GM20431 (cell line): ENCODE results near the gene ST3GAL3.
"Not testable (repeated sequence)": the region's sequence is repeated elsewhere in the genome, so short reads cannot be mapped to it uniquely, and the experiment has no call there.

Experiments used
- in situ Hi-C: fragments of 300-500 bp; cut with MseI, MboI; formaldehyde crosslinking; loops from one replicate; pipeline ENCODE4 v1.15.0; 2020; ENCODE audit warnings: low sequenced_read_pairs; ENCODE audit not compliant: unreplicated experiment

Gene ST3GAL3

DNA sequence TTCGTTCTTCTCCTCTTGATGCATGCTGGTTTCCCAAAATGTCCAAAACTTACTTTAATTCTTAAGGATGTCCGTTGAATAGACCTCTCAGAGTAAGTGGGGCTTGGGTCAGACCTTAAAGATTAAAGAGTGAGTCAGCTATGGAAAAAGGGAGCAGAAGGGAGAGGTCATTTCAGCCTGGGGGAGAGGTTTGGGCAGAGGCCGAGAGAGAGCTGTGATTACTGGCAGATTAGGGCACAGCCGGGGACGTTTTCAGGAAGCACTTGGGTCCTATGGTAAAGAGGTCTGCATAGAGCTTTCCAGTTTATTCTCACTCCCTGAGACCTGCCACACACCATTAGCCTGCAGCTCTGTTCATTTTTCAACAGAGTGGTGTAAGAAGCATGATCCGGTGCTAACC, 14.0 kb upstream of the ST3GAL3 start:
- in situ Hi-C loops: no loop called here

DNA sequence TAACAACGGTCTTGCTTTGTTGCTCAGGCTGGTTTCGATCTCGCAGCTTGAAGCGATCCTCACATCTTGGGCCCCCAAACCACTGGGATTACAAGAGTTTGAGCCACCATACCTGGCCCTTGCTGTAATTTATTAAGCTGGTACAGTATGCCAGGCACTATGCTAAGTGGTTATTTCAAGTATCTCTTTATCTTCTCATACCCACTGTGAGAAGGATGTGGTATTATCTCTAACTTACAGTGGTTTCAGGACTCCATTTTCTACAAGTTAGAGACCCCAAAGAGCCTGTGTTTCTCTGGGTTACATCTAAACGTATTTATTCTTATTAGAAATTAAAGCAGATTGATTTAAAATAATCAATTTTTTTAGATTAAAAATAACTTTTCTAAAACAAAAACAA, 8.1 kb upstream of the ST3GAL3 start:
- in situ Hi-C loops: no loop called here

DNA sequence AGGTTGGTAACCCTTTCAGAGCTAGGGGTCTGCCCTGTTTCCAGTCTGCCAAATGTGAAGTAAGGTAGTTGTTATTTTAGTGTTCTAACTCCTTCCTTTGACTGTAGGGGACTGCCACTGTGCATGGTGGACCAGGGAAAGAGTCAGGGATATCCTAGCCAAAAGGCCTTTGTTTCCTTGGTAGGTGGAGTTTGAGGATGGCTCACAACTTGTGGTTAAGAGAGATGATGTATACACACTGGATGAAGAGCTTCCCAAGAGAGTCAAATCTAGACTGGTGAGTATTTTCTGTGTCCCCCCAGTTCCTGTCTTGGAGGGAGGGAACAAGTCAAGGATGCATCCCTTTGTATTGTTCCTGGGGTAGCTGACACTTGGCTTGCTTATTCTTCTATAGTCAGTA, 3.5 kb upstream of the ST3GAL3 start:
- in situ Hi-C loops: no loop called here

DNA sequence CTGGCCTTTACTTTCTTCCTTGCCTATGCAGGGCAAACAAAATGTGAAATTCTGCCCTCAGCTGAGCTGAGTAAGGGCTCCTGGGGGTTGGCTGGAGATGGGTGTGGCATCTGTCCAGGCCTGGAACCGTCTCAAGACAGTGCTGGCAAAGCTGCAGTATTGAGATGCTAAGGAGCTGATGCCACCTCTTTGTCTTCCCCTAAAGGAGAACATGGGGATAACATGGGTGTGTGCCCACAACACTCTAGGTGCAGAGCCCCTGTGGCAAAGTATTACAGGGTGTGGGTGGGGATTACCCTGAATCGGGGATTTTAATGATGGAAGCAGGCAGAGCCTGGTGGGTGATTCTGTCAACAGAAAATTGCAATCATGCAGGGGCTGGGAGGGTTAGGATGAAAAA, 2.5 kb upstream of the ST3GAL3 start:
- in situ Hi-C loops: no loop called here

DNA sequence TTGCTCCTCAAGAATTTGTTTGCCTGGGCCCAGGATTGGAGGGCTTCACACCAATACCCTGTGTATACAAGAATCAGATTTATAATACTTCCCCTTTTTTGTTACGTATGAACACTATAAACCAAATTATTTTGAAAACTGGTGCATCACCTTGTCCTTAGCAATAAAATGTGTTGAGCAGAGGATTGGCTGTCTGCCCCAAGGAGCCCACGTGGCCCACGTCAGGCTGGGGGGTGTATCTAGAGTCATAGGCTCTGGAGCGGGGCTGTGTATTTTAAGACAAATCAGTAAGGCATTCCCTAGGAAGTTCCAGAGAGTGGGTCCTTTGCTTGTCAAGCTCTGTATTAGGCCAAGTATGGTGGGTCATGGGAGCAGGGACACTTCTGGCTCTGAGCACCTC, 2.0 kb upstream of the ST3GAL3 start:
- in situ Hi-C loops: no loop called here

DNA sequence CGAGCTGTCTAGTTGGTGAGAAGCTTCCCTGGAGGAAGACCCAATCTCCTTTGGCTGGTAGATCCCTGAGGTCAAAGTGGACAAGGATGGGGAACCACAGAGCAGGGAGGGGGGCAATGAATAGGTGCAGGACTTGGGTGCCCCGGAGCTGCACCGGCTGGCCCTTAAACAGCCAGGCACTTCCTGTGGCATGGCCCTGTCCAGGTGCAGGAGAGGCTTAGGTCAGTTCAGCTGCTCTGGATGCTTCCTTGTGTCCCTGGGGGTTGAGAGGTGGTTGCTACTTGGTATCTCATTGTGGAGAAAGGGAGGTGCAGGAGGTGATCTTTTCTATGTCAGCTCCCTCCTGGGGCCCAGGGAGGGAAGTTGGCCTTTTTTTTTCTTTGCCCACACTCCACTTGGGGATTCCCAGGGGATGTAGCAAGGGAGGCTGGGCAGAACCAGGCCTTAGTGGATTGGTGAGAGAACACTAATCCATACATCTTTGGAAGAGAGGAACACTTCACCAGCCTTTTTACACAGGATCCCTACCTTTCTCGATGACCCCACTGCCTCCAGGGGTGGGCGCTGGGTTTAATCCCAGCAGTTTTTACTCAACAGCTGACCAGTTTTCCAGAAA, 1.2 kb upstream of the ST3GAL3 start:
- in situ Hi-C loops: no loop called here

DNA sequence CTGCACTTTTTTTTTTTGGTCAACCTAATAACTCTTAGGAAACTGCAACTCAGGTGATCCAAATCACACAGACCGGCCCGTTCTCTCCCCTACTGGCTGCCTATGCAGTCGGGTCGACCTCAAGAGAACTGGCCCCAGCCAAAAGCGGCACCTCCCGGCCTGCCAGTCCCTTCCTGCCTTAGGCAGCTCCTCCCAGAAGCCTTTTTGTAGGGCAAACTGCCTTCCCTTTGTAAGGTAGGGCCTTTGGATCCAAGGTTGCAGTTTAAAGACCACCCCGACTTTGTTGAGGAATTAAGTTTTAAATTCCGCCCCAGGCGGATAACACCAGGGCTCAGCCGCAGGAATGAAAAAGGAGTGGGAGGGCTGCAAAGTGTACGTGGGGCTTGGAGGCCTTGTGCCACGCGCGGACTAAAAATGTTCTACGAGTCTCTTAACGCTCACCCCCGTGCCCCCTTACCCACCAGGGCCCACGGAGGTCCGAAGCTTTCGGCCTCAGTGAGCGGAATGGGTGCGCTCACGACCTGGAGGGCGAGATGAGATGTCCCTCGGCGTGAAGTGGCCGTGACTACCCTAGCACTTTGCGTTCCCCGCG, 642 bp upstream of the ST3GAL3 start:
- in situ Hi-C loops: no loop called here

DNA sequence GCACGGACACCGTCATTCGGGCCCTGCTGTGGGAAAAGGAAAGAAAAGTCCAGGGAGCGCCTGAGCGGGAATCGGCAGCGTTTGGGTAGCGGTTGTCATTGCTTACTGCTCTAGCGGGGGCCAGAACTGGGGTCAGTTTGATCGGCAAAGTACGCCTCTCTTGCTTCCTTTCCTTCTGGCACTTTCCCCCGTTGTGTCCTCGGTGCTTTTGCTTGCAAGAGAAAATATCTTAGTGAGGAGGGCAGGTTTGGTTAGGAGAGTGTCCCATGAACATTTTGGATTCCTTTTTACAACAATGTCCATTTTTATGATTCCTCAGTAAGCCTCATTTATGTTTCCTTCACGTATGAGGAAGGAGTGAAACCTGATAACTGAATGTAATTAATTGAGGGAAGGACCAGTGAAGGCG, 670 bp downstream of the ST3GAL3 start:
- in situ Hi-C loops: no loop called here

DNA sequence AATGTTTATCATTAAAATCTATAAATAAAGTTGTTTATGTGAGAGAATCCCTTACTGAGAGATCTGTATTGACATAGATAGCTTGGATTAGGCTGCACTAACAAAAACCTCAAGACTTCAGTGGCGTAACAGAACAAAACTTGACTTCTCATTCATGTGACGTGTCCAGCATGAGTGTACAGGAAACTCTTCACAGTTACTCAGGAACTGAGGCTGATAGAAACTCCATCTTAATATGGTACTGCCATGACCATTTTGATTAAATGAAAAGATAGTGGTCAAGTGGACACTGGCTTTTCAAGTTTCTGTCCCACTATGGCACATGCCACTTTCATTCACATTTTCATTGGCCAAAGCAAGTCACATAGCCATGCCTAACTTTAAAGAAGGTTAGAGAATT, 3.7 kb downstream of the ST3GAL3 start:
- in situ Hi-C loops: no loop called here

DNA sequence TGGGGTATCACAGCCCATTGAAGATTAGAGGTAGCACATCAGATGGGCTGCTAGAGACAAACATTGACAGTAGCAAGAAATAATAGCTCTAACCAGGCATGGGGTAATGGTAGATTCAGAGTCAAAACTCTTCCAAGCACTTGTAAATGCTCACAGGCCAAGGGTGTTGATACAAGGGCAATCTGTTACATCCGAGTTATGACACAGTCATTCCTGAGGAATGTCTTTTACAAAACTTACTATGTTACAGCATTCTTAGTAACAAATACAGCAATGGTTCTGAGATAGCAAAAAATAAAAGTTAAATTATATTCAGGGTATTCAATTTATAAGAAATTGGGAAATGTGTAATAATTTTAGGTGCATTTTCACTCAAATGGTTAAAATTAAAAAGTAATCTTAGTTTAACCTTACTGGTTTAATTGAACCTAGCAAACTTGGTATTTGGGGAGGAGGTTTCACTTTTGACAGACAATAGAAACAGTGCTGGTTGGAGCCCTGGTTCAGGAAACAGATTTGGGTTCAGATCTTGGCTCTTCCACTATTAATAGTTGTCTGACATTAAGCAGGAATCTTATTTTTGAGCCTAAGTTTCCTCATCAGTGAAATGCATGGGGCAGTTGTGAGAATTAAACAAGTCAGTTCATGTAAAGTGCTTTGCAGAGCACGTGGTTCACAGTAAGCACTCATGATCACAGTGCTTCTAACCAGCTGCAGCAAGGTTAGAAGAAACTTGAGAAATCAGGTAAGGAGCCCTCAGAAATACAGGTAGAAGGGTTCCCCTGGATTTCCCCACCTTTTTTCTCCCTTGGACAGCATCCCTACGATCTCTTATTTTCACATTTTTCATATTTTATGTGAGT, 4.4 kb downstream of the ST3GAL3 start:
- in situ Hi-C loops: no loop called here

DNA sequence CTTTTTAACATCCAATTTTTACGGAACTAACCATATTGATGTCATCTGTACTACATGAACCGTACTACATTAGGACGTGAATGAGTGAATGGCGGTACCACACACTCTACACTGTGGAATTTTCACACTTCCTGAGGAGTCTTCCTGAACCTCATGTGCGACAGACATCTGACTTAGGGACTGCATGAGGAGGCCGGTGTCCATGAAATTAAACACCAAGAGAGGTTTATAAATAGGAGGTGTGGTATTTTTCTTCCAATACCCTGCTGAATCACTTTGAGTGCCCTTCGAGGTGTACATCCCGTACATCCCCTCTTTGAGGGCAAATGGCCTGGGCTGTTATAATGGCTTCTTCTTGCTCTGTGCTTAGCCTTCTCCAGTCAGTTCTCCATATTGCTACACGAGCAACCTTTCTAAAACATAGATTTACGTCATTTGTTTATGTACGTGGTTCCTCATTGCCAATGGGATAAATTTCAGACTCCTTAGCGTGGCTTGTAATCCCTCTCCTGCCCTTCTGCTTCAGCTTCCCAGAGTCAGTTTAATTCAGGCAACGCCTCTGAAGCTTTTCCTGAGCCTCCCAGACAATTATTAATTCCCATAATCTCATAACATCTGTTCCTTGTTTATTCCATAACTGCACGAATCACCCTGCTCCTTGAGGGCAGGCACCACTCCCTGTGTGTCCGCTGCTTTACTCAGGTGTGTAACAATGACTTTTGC, 9.4 kb downstream of the ST3GAL3 start:
- in situ Hi-C loops: no loop called here

DNA sequence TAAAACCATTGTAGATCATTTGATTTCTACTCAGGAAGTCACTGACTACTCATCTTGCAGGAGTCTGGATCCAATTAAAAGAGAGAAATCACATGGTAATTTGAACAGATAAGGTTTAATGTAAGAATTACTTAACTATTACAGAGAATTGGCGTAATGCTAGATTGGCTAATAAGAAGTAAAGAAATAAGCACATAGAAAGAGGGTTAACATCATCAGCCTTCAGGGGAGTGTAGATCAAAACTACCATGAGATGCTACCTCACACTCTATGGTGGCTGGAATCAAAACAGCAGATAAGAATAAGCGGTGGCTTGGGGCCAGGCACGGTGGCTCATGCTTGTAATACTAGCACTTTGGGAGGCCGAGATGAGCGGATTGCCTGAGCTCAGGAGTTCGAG, 11.7 kb downstream of the ST3GAL3 start:
- in situ Hi-C loops: no loop called here

DNA sequence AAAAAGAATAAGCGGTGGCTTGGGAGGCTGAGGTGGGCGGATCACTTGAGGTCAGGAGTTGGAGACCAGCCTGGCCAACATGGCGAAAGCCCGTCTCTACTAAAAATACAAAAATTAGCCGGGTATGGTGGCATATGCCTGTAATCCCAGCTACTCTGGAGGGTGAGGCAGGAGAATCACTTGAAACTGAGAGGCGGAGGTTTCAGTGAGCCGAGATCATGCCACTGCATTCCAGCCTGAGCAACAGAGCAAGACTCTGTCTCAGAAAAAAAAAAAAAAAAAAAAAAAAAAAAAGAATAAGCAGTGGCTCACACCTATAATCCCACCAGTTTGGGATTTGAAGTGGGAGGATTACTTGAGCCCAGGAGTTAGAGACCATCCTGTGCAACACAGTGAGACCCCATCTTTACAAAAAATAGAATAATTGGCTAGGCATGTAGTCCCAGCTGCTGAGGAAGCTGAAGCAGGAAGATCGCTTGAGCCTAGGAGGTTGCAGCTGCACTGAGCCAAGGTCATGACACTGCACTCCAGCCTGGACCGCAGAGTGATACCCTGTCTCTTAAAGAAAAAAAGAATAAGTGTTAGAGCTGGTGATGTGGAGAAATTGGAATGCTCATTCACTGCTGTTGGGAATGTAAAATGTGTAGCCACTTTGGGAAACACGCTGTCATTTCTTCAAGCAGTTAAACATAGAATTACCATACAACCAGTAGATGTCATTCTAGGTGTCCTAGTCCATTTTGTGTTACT, 12.5 kb downstream of the ST3GAL3 start:
- in situ Hi-C loops: not testable (repeated sequence)

DNA sequence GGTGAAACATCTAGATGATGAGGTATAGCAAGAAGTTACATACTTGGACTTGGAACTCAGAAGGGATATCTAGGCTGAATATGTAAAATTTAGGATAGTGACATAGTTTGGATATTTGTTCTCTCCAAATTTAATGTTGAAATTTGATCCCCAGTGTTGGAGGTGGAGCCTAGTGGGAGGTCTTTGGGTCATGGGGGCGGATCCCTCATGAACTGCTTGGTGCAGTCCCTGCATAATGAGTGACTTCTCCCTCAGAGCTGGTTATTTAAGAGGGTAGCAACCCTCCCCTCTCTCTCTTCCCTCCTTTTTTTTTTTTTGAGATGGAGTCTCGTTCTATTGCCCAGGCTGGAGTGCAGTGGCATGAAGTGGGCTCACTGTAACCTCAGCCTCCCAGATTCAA, 15.5 kb downstream of the ST3GAL3 start:
- in situ Hi-C loops: no loop called here

DNA sequence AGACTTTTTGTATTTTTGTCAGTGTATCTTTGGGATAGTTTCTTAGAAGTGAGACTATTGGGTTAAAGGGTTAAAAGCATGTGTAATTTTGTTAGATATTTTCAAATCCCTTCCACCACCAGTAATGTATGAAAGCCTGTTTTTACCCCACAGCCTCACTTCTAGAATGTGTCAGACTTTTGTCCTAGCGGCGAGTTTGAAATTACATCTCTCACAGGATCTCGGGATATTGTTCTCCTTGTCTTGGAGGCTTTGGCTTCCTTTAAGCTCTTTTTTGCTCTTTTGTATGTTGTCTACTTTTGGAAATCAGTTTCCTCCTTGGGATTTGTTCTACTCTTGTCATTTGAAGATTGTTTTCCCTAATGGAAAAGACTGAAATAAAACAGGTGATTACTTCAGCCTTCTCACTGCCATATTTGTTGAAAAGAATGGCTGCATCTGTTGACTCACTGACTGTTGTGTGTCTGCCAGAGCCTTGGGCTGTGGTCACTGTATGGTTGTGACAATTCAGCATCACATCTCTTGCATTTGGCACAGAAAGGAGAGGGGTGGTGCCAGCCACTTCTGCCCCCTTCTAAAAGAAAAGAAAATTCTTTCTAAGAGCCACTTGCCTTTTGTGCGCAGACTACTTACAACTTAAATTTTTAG, 22.6 kb downstream of the ST3GAL3 start:
- in situ Hi-C loops: no loop called here

DNA sequence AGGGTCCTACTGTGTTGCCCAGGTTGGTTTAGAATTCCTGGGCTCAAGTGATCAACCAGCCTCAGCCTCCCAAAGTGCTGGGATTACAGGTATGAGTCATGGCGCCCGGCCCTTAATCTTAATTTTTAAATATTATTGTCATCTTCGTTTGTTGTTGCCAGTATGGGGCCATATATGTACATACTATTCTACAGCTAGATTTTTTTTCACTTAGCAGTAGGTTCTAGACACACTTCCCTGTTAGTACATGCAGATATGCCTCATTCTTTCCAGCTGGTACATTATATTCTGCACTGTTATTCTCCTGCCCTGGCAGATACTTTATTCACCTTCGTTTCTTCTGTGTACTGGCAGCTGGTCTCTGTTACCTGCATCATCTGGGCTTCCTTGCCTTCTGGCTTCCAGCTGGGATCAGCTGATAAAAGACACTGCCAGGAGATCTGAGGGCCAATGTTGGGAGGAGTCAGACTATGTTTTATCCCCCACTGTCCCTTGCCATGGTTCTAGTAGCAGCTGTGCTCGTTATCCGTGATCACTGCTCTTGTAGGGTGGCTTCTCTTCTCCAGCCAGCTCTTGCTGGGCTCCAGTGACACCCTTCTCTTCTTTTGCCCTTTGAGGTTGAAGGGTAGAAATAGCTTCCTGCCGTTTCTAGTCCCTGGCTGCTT, 24.7 kb downstream of the ST3GAL3 start:
- in situ Hi-C loops: no loop called here

DNA sequence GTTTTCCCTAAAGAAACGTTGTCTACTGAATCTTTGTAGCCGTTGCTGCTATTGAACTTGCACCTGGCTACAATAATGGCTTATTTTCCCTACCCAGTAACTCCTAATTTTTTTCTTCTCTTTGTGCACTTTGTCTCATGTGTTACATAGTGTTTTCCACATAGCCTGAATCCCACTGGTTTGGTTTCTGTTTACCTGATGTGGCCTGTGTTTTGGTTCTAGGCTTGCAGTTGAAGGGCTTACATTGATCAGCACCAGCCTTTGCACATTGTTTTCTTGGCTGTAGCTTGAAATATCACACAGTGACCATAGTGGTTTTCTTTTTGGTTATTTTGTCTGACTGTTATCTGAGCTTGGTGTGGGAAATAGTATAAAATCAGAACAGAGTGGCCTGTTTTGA, 29.5 kb downstream of the ST3GAL3 start:
- in situ Hi-C loops: no loop called here

DNA sequence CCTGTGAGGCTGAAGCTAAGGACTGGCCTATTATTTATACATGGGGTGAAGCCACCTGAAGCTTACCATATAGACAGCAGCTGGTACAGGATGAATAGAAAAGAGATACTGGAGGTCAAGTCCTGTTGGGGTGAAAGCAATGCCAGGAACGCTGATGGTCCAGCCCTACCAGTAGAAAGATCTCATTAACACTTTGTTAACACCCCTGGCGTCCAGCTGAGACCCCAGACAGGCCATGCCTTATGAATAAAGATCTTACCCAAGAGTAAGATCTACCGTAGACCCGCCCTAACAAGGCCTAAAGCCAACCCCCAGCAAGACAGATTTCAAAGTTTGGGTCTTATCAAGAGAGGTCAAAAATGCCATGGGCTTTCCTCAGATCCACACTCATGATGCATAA, 34.7 kb downstream of the ST3GAL3 start:
- in situ Hi-C loops: no loop called here

DNA sequence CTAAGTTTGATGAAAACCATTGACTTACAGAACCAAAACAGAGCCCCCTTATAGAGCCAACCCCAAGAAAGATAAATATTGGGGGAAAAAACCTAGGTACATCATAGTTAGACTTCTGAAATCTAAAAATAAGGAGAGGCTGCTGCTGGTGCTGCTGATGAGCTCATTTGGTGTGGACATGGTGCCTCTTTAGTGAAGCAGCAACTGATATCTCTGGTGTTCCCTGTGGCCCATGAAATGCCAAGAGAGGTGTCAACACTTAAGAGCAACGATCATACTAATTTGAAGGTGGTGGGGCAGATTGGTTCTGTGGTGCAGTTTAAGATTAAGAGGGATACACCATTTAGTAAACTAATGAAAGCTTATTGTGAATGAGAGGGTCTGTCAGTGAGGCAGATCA, 35.9 kb downstream of the ST3GAL3 start:
- in situ Hi-C loops: no loop called here
